Activated CD8-positive, alpha-beta memory T cell treated with anti-CD3 and anti-CD28 coated beads, Interleukin-2, amount 50 U/mL, for 1 hour (primary cell): ENCODE results near the gene MASTL.
"Not testable (repeated sequence)": the region's sequence is repeated elsewhere in the genome, so short reads cannot be mapped to it uniquely, and the experiment has no call there.

Source experiments
- DNase-seq: peaks from one replicate; pipeline ENCODE4 v3.0.0-alpha.2; 2020; ENCODE audit errors: extremely low read depth

MASTL gene

GRCh38 chr10:27155066-27155754, at the start of gene MASTL:
TSS of gene MASTL (plus strand) at chr10:27155352. CDS start at chr10:27155427, 75 bp downstream.
- peak; percentile 86 for DNase-seq

GRCh38 chr10:27108165-27108564, 47.0 kb upstream of the MASTL start:
- no peak for DNase-seq

GRCh38 chr10:27134371-27134770, 20.8 kb upstream of the MASTL start:
- no peak for DNase-seq

GRCh38 chr10:27138277-27138676, 16.9 kb upstream of the MASTL start:
- DNase-seq = no peak

GRCh38 chr10:27143686-27144085, 11.5 kb upstream of the MASTL start:
- DNase-seq = no peak

GRCh38 chr10:27145937-27146336, 9.2 kb upstream of the MASTL start:
- no peak for DNase-seq

- DNase-seq = no peak
Measured at GRCh38 chr10:27147701-27148100, 7.5 kb upstream of the MASTL start.

- no peak for DNase-seq
Measured at GRCh38 chr10:27150261-27150660, 4.9 kb upstream of the MASTL start.

- no peak for DNase-seq
Measured at GRCh38 chr10:27152687-27153086, 2.5 kb upstream of the MASTL start.

GRCh38 chr10:27153329-27153728, 1.8 kb upstream of the MASTL start:
- DNase-seq = no peak

GRCh38 chr10:27153845-27154193, 1.3 kb upstream of the MASTL start:
- no peak for DNase-seq

GRCh38 chr10:27156566-27156965, 1.4 kb downstream of the MASTL start:
- not testable (repeated sequence) for DNase-seq

- no peak for DNase-seq
Measured at GRCh38 chr10:27157150-27157549, 2.0 kb downstream of the MASTL start.

- no peak for DNase-seq
Measured at GRCh38 chr10:27158421-27158820, 3.3 kb downstream of the MASTL start.

- DNase-seq = no peak
Measured at GRCh38 chr10:27169849-27170248, 14.7 kb downstream of the MASTL start.

GRCh38 chr10:27188259-27188658, 33.1 kb downstream of the MASTL start:
- no peak for DNase-seq

GRCh38 chr10:27188897-27189296, 33.7 kb downstream of the MASTL start:
- no peak for DNase-seq

- no peak for DNase-seq
Measured at GRCh38 chr10:27190508-27190907, 35.4 kb downstream of the MASTL start.

- no peak for DNase-seq
Measured at GRCh38 chr10:27192284-27192683, 37.1 kb downstream of the MASTL start.

- DNase-seq = no peak
Measured at GRCh38 chr10:27197980-27198620, 42.9 kb downstream of the MASTL start.

GRCh38 chr10:27203806-27204205, 48.7 kb downstream of the MASTL start:
- DNase-seq = no peak

GRCh38 chr10:27207350-27207749, 52.2 kb downstream of the MASTL start:
- no peak for DNase-seq

GRCh38 chr10:27223964-27224363, 68.8 kb downstream of the MASTL start:
- DNase-seq = peak; percentile 20
